Ishikawa (cell line): Measurements from ENCODE around the gene ERBB4.

Experiments used
- CEBPB ChIP-seq: IDR thresholded peaks from 2 replicates; pipeline ENCODE4 v1.6.1; 2012
- CREB1 ChIP-seq: IDR thresholded peaks from 2 replicates; pipeline ENCODE4 v1.6.1; 2012; ENCODE audit warnings: low read depth
- EGR1 ChIP-seq: IDR thresholded peaks from 2 replicates; pipeline ENCODE4 v1.6.1; 2012
- EP300 ChIP-seq: IDR thresholded peaks from 2 replicates; pipeline ENCODE4 v1.6.1; 2012; ENCODE audit warnings: borderline replicate concordance
- FOXM1 ChIP-seq: IDR thresholded peaks from 2 replicates; pipeline ENCODE4 v1.6.1; 2012; ENCODE audit warnings: low read depth, borderline replicate concordance
- MAX ChIP-seq: IDR thresholded peaks from 2 replicates; pipeline ENCODE4 v1.6.1; 2012
- NFIC ChIP-seq: IDR thresholded peaks from 2 replicates; pipeline ENCODE4 v1.6.1; 2012
- RAD21 ChIP-seq: IDR thresholded peaks from 2 replicates; pipeline ENCODE4 v1.6.1; 2012; ENCODE audit warnings: low read depth
- REST ChIP-seq: IDR thresholded peaks from 2 replicates; pipeline ENCODE4 v1.6.1; 2012; ENCODE audit warnings: low read depth, mild to moderate bottlenecking
- TAF1 ChIP-seq: IDR thresholded peaks from 2 replicates; pipeline ENCODE4 v1.6.1; 2012; ENCODE audit warnings: low read depth, mild to moderate bottlenecking
- TCF12 ChIP-seq: IDR thresholded peaks from 2 replicates; pipeline ENCODE4 v1.6.1; 2012; ENCODE audit warnings: low read depth
- TEAD4 ChIP-seq: IDR thresholded peaks from 2 replicates; pipeline ENCODE4 v1.6.1; 2012
- USF1 ChIP-seq: IDR thresholded peaks from 2 replicates; pipeline ENCODE4 v1.6.1; 2012
- YY1 ChIP-seq: IDR thresholded peaks from 2 replicates; pipeline ENCODE4 v1.6.1; 2012; ENCODE audit warnings: low read depth
- ZBTB7A ChIP-seq: IDR thresholded peaks from 2 replicates; pipeline ENCODE4 v1.6.1; 2012; ENCODE audit warnings: low read depth

Gene ERBB4

GRCh38 chr2:211451642-211452041, 1087.0 kb downstream of the ERBB4 start:
- TF ChIP-seq EGR1 (no peak), MAX (no peak), USF1 (no peak), TAF1 (no peak), TEAD4 (no peak), NFIC (no peak), CREB1 (no peak)

GRCh38 chr2:211449819-211450218, 1088.8 kb downstream of the ERBB4 start:
- no peak for TF ChIP-seq FOXM1

- TF ChIP-seq MAX (no peak), EGR1 (no peak), RAD21 (no peak), TCF12 (no peak), REST (no peak), TAF1 (no peak), NFIC (no peak), FOXM1 (no peak), CREB1 (no peak), ZBTB7A (no peak), CEBPB (no peak), EP300 (no peak), YY1 (no peak), TEAD4 (no peak), USF1 (no peak)
These were observed 1091.1 kb downstream of the ERBB4 start for GRCh38 chr2:211447548-211447947.

GRCh38 chr2:211440107-211440506, 1098.5 kb downstream of the ERBB4 start:
- TF ChIP-seq EP300 (no peak), FOXM1 (no peak), CEBPB (no peak), CREB1 (no peak), REST (no peak), TEAD4 (no peak), TAF1 (no peak), USF1 (no peak), TCF12 (no peak), YY1 (no peak), RAD21 (no peak), MAX (no peak), EGR1 (no peak), ZBTB7A (no peak), NFIC (no peak)

GRCh38 chr2:211439011-211439410, 1099.6 kb downstream of the ERBB4 start:
- TF ChIP-seq ZBTB7A (no peak), TEAD4 (no peak), TAF1 (no peak), CEBPB (no peak), MAX (no peak), USF1 (no peak), RAD21 (no peak), FOXM1 (no peak), YY1 (no peak), TCF12 (no peak), EP300 (no peak), EGR1 (no peak), CREB1 (no peak), REST (no peak), NFIC (no peak)
